Upper lobe of right lung (tissue), 1 donor: Measurements from ENCODE around the gene IFNL1. TPM values are rescaled to one million over a fixed set of nuclear protein-coding genes. Genes with fewer than 3 reads are reported as not detected.

Experiments
- ATAC-seq: fragments of 200-7000 bp; cut with Tn5 transposase; one replicate; pipeline ENCODE4 v1.9.1; 2020; ENCODE audit warnings: mild to moderate bottlenecking, moderate library complexity
- DNase-seq: peaks from one replicate; pipeline ENCODE4 v3.0.0-alpha.2; 2020
- H3K27ac ChIP-seq: fragments of 200-600 bp; one replicate; pipeline ENCODE4 v1.8.0; 2022
- H3K27me3 ChIP-seq: fragments of 200-600 bp; one replicate; pipeline ENCODE4 v1.8.0; 2022; ENCODE audit warnings: mild to moderate bottlenecking
- H3K36me3 ChIP-seq: fragments of 200-600 bp; one replicate; pipeline ENCODE4 v1.8.0; 2022
- H3K4me1 ChIP-seq: fragments of 200-600 bp; one replicate; pipeline ENCODE4 v1.8.0; 2022
- H3K4me3 ChIP-seq: fragments of 200-600 bp; one replicate; pipeline ENCODE4 v1.8.0; 2022; ENCODE audit warnings: mild to moderate bottlenecking
- H3K9me3 ChIP-seq: fragments of 200-600 bp; one replicate; pipeline ENCODE4 v1.8.0; 2022
- intact Hi-C: fragments of 100-400 bp; cut with DNase I; formaldehyde crosslinking; loops from one replicate; pipeline ENCODE4 v1.11.0; 2022
- total RNA-seq: library from RNA; stranded (reverse); fragmentation: NEBNext Ultra II Directional; extraction: Animal tissue kit (Norgen Biotek cat#: 25700); gene quantifications from one replicate; pipeline ENCODE4 v1.2.1, GENCODE V29; 2021
- TF ChIP-seq, protein P1 (sequence below): fragments of 200-600 bp; IDR thresholded peaks from one replicate; pipeline ENCODE4 v1.8.0; 2022; ENCODE audit warnings: antibody characterized with exemption
- donor health status: DM: no; HTN: yes; CAD: no; lungs with severe emphysema.

The IFNL1 gene
- total RNA-seq, 1 donor from 2014 or later: not detected

DNA sequence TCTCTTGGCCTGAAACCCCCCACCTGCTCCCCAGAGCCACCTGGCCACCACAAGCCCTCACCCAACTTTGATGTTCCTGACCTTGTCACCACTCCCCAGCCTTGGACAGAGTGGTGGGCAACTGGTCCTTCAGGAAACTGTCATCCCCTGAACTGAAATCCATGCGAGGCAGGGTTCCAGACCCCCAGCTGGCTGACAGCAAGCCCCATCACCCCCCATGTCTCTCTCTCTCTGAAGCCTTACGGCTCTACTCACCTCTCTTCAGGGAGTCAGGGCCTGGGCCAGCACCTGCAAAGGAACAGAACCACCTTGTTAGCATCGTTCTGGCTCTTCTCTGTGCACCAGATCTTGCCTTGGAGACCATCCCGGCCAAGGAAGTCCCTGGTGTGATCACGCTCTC is 21.9 kb downstream of the IFNL1 start:
- intact Hi-C loops: no loop called here
- Histone ChIP-seq H3K27ac (no peak overlapping the region), H3K27me3 (no peaks in the 10 kb centered on the region), H3K4me1 (no peaks in the 10 kb centered on the region), H3K36me3 (no peaks in the 10 kb centered on the region), H3K4me3 (no peak overlapping the region), H3K9me3 (no peaks in the 10 kb centered on the region)
- ATAC-seq (no peak), DNase-seq (no peak)
- TF ChIP-seq, protein P1, sequence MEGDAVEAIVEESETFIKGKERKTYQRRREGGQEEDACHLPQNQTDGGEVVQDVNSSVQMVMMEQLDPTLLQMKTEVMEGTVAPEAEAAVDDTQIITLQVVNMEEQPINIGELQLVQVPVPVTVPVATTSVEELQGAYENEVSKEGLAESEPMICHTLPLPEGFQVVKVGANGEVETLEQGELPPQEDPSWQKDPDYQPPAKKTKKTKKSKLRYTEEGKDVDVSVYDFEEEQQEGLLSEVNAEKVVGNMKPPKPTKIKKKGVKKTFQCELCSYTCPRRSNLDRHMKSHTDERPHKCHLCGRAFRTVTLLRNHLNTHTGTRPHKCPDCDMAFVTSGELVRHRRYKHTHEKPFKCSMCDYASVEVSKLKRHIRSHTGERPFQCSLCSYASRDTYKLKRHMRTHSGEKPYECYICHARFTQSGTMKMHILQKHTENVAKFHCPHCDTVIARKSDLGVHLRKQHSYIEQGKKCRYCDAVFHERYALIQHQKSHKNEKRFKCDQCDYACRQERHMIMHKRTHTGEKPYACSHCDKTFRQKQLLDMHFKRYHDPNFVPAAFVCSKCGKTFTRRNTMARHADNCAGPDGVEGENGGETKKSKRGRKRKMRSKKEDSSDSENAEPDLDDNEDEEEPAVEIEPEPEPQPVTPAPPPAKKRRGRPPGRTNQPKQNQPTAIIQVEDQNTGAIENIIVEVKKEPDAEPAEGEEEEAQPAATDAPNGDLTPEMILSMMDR: no peak

DNA sequence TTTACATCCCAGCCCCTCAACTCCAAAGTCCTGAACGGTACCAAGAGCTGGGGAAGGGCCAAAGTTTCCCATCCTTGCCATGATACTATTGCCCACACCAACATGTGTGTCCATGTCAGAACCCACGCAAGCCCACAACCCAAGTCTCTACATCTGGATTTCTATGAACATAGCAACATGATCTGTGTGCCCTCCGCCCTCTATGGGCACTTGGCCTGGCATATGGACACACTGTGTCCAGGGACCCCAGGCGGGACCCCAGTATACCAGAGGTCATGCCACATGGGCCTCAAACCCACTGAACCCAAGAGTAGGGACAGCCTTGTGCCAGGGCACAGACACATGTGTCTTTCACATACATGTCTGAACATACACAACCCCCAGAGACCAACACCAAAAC is 22.5 kb downstream of the IFNL1 start:
- DNase-seq: no peak
- Histone ChIP-seq H3K27ac (no peak overlapping the region), H3K27me3 (no peaks in the 10 kb centered on the region), H3K9me3 (no peaks in the 10 kb centered on the region), H3K36me3 (no peaks in the 10 kb centered on the region), H3K4me3 (no peak overlapping the region), H3K4me1 (no peaks in the 10 kb centered on the region)
- intact Hi-C loops: no loop called here
- ATAC-seq: no peak
- TF ChIP-seq, protein P1: no peak

DNA sequence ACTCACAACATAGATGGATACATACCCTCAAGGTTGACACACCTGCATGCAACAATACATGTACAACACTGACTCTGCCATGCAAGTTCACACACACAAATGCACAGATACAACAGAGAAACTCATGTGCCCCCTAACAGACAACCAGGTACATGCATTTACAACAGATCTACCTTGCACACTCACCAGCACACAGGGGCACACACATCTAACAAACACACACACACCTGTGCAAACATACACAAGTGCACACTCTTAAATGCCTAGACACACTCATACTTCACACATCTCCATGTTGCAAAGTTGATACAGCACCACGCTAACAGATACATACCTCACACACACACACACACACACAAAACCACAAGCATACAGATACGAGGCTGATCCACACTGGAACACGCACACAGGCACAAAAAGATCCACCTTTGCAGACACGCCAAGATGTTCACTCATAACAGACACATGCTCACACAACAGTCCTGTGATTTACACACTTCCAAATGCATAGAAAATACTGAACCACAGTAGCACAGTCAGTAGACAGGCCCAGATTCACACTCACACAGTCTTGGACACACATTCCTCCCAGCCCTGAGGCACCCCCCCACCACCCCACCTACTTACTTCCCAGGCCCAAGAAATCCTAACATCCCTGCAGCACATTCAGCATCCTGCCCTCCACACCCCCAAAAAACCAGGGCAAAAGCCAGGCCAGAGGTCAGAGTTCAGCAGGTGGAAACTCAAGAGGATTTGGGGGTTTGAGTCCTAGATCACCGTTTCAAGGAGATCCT is 23.1 kb downstream of the IFNL1 start:
- intact Hi-C loops: no loop called here
- H3K27ac ChIP-seq: no peak overlapping the region
- H3K36me3 ChIP-seq: no peaks in the 10 kb centered on the region
- DNase-seq: no peak
- no peaks in the 10 kb centered on the region for H3K9me3 ChIP-seq
- no peak for ATAC-seq
- TF ChIP-seq, protein P1: no peak
- no peaks in the 10 kb centered on the region for H3K4me1 ChIP-seq
- H3K27me3 ChIP-seq: no peaks in the 10 kb centered on the region
- no peak overlapping the region for H3K4me3 ChIP-seq

DNA sequence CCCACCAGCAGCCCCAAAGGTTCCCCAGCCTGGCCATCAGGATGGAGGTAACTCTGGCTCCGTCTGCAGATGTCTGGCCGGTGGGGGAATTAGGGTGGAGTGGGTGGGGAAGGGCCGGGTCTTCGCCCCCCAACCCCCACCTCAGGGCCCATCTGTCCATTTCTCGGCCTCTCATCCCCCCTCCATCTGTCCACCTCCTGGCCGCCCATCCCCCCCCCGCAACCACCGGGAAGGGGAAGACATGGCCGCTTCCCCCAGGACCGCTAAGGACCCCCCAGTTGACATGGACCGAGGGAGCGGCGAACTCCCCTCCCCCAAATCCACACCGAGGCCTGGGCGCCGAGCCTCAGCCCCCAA is 23.7 kb downstream of the IFNL1 start:
- no peaks in the 10 kb centered on the region for H3K9me3 ChIP-seq
- TF ChIP-seq, protein P1: no peak
- H3K4me3 ChIP-seq: no peak overlapping the region
- no peak overlapping the region for H3K27ac ChIP-seq
- DNase-seq (no peak), ATAC-seq (no peak)
- no peaks in the 10 kb centered on the region for H3K36me3 ChIP-seq
- H3K27me3 ChIP-seq: no peaks in the 10 kb centered on the region
- H3K4me1 ChIP-seq: no peaks in the 10 kb centered on the region
- intact Hi-C loops: loop anchor here (10.0 kb wide), 1 partner anchor 195 kb away; the partner anchor contains the start of gene PAK4

DNA sequence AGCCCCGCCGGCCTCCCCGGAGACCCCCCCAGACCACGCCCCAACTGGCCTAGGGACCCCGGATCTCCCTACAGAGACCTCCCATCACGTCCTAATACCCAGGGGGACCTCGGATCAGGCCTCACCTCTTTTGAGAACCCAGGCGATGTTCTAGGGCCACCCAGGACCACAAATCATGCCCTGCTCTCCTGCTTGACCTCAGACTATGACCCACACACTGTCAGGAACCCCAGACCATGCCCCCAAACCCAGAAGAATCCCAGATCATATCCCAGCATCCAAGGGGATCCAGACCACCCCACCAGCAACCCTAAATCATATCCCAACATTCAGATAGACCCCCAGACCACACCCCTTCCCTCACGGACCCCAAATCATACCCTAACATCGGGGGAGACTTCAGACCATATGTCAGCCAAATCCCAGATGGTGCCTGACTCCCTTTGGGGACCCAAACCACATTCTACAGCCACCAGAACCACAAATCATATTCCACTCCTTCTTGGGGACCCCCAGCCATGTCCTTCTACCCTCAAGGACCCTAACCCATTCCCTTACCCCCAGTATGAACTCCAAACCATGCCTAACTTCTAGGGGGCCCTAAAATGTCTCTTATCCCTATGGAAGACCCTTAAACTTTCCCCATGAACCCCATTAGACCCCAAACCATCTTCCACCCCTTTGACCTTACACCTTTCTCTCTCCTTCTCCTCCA is 25.1 kb downstream of the IFNL1 start:
- TF ChIP-seq, protein P1: no peak
- no peak overlapping the region for H3K27ac ChIP-seq
- no peak overlapping the region for H3K4me3 ChIP-seq
- no peaks in the 10 kb centered on the region for H3K27me3 ChIP-seq
- intact Hi-C loops: loop anchor here (10.0 kb wide), 1 partner anchor 196 kb away; the partner anchor contains the start of gene PAK4
- H3K36me3 ChIP-seq: no peaks in the 10 kb centered on the region
- no peaks in the 10 kb centered on the region for H3K9me3 ChIP-seq
- H3K4me1 ChIP-seq: no peaks in the 10 kb centered on the region
- DNase-seq (no peak), ATAC-seq (no peak)
